Astrocyte of the spinal cord (primary cell): ENCODE data around the gene FBXW12.
A peak's percentile ranks its signal among the peaks of the same experiment; 100 is the strongest.

Experiments
- DNase-seq: peaks from one replicate; pipeline ENCODE4 v3.0.0; 2011; ENCODE audit warnings: low read depth, low spot score
- H3K4me3 ChIP-seq: 2 replicates; pipeline ENCODE4 v1.5.1; 2011; ENCODE audit warnings: low read depth, mild to moderate bottlenecking, low read length, moderate library complexity
- CTCF ChIP-seq: IDR thresholded peaks from 2 replicates; pipeline ENCODE4 v1.5.1; 2012; ENCODE audit warnings: low read depth, mild to moderate bottlenecking, low read length, inconsistent platforms
- in situ Hi-C: cut with HindIII; loops from 2 replicates; pipeline ENCODE4 v1.10.0; 2017; ENCODE audit warnings: low sequenced_read_pairs

Gene FBXW12

DNA sequence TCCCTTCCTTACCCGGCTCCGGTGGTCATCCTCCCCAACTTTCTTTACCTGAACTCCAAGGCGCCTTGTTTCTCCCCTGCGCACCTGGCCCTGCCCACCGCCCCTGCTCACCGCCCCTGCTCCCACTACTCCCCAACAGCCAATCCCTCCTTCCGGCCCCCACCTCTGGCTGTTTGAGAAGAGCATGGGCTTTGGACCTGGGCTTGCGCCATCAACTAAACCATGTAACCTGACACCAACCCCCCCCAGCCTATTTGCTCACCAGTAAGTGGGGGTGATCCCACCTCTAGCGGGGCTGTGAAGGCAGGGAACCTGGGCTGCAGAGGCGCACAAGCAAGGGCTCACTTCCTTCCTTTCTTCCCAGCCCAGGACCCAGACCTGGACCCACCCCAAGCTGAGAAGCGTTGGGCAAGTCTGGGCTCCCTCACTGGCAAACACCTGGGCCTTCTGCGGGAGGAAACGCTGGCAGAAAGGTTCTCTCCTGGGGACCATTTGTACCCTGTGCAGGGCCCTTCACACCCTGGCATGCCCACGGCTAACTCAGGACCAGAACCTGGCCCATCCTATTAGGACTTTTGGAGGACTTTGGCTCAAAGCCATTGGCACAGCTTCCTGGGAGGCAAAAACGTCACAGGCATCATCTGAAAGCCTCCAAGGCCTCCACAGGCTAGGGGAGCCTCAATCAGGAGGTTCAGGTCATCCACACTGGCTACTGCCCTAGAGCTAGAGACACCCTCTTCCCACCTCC, 58.1 kb downstream of the FBXW12 start, which contains the start of gene PLXNB1:
TSS of gene PLXNB1 (minus strand) at position 127 of the 748 bp plus-strand sequence. CDS start 5,475 bp downstream, outside the sequence.
- peak within 1 kb of the TSS; percentile 60 for H3K4me3 ChIP-seq
- in situ Hi-C loops: no loop called here
- peak; percentile 61 for DNase-seq
- TF ChIP-seq CTCF: no peak

DNA sequence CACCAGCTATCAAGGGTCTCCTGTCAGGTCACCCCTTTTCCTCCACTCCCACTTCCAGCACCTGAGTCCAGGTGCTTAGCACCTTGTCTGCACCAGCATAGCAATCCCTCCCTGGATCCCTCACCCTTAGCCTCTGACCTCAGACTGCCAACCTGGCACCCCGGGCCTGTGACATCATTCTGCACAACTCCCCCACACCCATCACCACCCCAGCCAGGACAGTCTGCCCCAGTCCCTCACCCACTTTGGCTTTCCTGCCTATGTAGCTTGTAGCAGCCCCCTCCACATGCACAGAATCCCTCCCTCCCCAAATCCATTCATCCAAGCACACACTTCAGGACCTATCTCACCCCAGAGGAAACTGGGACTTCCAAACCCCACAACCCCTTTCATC, 58.7 kb downstream of the FBXW12 start:
- H3K4me3 ChIP-seq: no peak overlapping the region
- no peak for DNase-seq
- no peak for TF ChIP-seq CTCF
- in situ Hi-C loops: no loop called here

DNA sequence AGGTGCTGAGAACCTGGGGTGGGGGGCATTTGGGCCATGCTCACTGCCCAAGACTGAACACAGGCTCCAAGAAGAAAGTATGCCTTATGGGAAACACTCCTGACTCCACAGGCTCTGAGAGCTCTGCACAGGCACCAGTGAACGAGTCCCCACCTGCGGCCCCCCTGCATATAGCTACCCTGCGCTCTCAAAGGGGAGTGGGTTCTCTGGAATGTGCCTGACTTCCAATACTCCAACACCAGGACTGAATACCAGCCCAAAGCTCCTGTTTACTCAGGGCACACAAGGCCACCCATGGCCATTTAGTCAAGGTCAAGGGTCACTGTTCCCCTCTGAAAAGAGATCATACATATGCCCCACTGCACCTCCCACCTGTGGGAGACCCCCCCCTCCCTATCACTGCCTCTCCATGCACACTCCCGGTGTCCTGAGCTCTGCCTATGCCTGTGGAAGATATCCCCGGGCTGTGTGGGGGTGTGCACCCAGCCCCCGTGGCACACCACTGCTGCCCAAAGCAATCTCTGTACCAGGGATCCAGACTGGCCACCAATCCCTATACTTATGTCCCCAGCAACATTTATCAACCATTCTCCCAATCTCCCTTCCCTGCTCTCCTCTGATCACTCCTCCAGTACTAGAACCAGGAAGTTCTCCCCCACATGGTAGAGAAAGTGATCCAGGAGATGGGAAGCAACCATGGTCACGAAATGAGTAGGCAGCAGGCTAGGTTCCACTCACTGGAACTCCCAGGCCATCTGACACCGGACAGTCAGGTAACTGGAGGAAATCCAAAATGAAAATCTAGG, 59.4 kb downstream of the FBXW12 start:
- in situ Hi-C loops: no loop called here
- H3K4me3 ChIP-seq: no peak overlapping the region
- no peak for DNase-seq
- no peak for TF ChIP-seq CTCF

GRCh38 chr3:48432411-48433371, 60.7 kb downstream of the FBXW12 start:
- in situ Hi-C loops: no loop called here
- no peak overlapping the region for H3K4me3 ChIP-seq
- peak; percentile 29 for TF ChIP-seq CTCF
- no peak for DNase-seq

DNA sequence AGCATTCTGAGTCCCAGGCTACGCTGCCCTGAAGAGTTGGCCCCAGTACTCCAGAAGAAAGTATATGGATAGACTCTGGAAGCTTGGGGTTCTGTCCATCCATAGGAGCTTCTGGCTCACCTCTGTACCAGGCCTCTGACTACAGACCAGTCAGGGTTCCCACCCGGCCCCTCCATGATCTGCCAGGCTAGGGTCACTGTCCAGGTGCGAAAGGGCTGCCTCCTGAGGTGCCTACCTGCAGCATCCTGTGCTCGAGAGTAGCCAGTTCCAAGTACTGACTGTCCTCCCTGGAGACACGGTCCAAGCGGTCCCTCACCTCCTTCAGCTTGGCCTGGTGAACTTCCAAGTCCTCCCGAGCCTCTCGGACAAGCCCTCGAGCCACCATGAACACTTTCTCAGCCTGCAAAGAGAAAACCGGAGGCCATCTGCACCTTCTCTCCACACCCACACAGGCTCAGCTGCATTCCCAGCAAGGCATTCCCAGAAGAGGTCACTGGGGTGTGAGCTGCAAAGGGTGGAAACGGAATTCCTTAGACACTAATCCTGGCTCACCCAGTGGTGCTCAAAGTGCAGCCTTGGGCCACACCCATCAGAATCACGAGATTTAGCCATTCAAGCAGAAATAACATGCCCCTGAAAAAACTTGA, 61.6 kb downstream of the FBXW12 start:
- no peak for TF ChIP-seq CTCF
- H3K4me3 ChIP-seq: no peak overlapping the region

More for the DNA sequence above, 61.6 kb downstream of the FBXW12 start:
- no peak for DNase-seq
- in situ Hi-C loops: no loop called here
